Ammon's horn (tissue), 1 donor: Measurements from ENCODE around the gene OSBP2.
A peak's percentile ranks its signal among the peaks of the same experiment; 100 is the strongest.
"Not testable (repeated sequence)": the region's sequence is repeated elsewhere in the genome, so short reads cannot be mapped to it uniquely, and the experiment has no call there.

Experiments used
- DNase-seq: peaks from one replicate; pipeline ENCODE4 v3.0.0-alpha.2; 2016; ENCODE audit warnings: low spot score

Gene OSBP2

GRCh38 chr22:30718938-30719337 is 24.3 kb downstream of the OSBP2 start:
- no peak for DNase-seq

GRCh38 chr22:30720263-30720837 is 25.7 kb downstream of the OSBP2 start:
- no peak for DNase-seq

DNA sequence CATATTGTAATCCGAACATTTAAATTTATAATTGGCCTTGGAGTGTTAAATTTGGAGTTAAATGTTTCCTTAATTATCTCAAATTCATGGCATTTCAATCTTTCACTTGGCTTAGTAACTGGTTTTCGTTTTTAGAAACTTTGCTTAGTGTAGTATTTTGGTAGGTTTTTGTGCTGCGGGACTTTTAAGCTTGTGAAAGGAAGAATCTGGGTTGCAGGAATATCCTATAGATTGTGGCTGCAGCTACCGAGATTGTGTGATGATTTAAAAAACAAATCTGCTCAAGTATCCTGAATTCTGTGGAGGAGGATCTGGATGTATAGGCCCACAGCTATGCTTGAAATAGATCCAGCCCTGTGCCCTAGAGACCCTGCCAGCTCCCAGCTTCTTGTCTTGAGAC is 27.1 kb downstream of the OSBP2 start:
- no peak for DNase-seq

DNA sequence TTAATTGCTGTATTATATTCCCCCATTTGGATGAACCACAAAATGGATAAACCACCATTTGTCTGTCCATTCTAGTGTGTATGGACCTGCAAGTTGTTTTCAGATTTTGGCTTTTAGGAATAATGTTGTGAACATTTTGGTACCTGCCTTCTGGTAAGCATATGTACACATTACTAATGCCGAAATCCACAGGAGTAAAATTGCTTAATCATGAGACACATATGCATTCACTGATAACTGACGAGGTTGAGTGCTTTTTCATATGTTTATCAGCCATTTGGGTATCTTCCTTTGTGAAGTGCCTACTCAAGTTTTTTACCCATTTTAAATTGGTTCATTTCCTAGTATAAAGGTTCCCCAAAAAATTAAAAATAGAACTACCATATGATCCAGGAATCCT is 34.2 kb downstream of the OSBP2 start:
- DNase-seq: no peak

DNA sequence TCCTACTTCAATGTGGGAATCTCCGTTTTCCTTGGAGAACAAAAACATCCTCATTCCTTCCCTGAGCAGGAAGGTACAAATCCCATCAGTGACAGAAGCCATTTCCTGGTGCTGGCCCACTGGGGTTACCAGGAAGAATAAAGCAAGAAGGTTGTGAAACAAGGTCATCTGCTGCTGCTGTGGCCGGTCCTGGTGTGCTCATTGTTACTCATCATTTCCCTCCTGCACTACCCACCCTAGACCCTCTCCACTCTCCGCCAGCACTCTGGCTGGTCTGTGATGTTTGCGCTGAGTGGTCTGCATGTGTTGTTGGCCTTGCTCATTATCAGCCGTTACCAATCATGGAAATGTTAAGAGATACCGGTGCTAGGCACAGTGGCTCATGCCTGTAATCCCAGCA is 37.0 kb downstream of the OSBP2 start:
- no peak for DNase-seq

GRCh38 chr22:30732426-30732825 is 37.8 kb downstream of the OSBP2 start:
- no peak for DNase-seq

DNA sequence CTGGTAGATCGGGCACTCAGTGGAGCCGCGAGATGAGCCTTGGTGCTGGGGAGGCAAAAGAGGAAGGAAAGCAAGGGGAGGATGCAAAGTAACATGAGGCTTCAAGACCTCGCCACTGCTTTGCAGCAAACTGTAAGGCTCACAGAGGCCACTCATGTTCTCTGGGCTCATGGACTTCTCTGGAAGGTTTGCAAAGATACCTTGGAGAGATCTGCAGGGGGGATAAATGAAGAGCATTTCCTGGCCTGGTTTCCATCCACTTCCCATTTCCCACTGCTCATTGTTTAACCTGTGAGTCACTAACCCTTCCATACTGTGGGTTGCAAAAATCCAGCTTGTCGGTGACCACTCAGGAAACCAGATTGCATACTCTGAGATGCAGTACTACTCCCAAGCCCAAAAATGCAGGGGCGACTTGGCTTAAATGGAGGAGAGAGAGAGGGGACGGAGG is 38.5 kb downstream of the OSBP2 start:
- DNase-seq: no peak

- DNase-seq: not testable (repeated sequence)
These were observed 45.3 kb downstream of the OSBP2 start for GRCh38 chr22:30740007-30740406.

DNA sequence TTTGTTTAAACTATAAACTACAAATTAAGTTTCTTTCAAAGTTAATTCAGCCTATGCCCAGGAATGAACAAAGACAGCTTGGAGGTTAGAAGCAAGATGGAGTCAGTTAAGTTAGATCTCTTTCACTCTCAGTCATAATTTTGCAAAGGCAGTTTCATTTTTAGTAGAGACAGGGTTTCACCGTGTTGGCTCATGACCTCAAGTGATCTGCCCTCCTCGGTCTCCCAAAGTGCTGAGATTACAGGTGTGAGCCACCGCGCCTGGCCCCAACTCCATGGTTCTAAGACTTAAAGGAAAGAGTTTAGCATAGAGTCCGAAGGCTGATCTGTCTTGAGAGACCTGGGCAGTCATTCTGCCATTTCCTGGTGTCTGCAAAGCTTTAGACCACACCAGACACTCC is 45.8 kb downstream of the OSBP2 start:
- not testable (repeated sequence) for DNase-seq

DNA sequence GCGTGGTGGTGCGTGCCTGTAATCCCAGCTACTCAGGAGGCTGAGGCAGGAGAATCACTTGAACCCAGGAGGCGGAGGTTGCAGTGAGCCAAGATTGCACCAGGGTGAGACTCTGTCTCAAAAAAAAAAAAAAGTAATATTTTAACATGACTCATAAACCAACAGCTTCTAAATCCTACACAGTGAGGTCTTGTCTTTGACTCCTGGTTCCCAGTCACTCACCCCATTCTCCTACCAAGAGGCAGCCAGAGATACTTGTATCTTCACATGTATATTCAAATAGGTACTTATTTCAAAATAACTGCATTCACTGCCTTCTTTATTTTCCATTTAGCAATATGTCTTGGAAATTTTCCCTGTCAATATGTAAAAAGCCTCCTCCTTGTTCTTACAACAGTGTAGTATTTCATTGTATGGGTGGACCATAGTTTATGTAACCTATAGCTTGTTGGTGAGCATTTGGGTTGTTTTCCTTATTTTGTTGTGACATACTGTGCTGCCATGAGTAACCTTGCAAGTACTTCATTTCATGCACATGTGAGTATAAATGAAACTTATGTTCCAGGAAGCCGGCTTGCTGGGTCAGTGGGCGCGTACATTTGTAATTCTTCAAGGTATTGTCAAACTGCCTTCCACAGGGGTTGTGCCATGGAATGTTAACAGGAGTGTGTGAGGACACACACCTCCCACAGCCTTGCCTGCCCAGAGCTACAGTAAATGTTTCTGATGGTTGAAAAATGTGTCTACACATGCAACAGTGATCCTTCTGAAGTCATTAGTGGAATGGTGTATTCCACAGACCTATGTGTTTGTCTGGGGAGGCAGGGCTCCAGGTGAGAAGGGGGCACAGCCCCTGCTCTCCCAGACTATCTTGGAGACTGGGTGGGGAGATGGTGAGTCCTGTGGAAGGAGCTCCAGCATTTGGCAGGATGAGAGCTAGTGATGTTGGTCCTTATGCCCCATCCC is 47.9 kb downstream of the OSBP2 start:
- DNase-seq: no peak

- DNase-seq: no peak
These were observed 48.8 kb downstream of the OSBP2 start for GRCh38 chr22:30743257-30744020.

GRCh38 chr22:30744224-30744623 is 49.5 kb downstream of the OSBP2 start:
- no peak for DNase-seq

- DNase-seq: no peak
These were observed 52.8 kb downstream of the OSBP2 start for GRCh38 chr22:30747493-30747892.

DNA sequence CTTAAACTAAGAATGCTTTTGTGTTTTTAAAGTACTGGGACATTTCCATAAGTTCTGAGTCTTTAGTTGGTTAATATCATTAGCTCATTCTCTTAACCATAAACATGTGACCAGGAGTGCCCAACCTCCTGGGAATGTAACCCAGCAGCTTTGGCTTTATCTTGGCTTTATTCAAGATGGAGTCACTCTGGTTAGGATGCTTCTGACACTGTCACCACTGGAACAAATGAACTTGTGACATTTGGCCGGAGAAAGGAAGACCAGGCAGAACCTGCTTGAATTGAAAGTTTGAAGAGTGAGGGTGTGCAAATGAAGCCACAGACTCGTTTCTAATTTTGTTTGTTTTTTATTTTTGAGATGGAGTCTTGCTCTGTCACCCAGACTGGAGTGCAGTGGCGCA is 54.6 kb downstream of the OSBP2 start:
- DNase-seq: no peak

GRCh38 chr22:30749849-30750248 is 55.2 kb downstream of the OSBP2 start:
- no peak for DNase-seq

DNA sequence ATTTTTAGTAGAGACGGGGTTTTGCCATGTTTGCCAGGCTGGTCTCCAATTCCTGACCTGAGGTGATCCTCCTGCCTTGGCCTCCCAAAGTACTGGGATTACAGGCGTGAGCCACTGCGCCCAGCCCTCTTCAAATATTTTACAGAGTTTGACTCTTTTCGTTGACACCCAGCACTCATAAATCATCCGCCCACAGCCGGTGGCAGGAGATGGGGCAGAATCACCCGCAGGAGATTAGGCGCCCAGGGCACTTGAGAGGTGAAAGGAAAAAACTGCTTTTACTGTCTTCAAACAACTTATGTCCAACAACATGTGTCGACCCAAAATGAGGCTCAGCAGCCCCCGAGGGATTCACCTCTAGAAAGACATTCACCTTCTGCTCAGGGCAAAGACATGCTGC is 56.9 kb downstream of the OSBP2 start:
- DNase-seq: no peak

DNA sequence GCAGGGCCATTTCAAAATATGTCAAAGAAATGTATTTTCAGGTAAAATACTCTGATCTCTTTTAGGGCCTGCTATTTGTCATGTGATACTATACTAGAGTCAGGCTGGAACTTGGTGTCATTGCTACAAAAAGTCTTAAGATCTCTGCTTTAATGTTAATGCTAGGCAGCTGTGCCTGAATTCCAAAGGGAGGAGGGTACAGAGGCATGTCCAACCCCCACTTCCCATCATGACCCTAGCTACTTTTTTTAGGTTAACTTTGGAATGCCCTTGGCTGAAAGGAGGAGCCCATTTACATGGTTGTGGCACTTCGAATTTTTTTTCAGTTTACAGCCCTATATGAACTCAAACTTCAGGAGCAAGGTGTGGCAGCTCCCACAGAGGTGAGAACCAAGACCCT is 58.1 kb downstream of the OSBP2 start:
- no peak for DNase-seq

DNA sequence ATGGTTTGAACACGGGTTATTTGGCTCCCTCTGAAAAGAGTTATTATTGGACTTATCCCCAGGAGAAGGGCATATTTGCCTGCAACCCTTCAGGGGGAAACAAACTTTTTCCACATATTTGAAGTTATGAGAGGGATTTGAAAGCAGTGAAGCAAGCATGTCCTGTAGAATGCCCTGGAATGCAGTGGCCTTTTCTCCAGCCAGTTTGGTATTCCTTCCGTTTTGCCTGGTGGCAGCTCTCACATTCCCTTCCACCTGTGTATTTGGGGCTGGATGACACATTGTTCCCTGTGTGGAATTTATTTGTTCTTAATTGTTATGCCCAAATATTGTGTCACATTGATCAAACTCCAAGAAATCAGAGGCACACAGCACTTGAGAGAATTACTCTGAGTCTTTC is 59.0 kb downstream of the OSBP2 start:
- DNase-seq: no peak

GRCh38 chr22:30754521-30754920 is 59.8 kb downstream of the OSBP2 start:
- DNase-seq: no peak

DNA sequence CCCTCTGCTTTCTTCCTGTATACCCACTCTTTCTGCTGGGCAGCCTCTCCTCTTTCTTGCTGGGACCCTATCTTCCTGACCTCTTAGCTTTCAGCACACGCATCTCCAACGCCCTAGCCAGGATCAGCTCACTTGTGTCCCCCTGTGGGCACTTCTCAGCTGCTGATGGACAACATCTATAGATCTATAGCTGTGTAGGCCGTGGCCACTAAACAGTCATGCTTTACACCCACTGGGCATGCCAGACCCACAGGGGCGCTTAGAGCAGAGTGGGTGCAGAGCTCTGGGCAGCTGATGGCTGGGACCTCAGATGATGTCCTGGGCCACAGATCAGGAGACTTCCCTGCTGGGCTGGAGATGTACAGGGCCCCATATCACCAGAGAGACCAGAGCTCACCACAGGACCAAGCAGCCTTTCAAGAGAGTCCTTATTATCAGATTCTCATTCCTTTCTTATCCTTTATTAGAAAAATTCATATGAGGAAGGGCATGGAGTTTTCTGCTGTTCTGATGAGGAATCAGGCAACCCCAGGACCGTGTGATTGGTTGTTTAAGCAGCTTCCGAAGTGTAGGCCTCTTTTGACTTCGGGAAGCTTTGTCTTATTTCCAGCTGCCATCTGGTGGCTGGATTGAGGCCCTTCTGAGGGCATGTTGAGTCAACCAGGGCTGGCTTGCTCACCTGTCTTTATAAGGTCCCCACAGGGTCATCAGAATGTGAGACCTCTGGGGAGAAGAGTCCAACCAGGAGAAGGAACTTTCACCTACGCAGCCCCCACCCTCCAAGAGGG is 60.5 kb downstream of the OSBP2 start:
- peak; percentile 75 for DNase-seq

DNA sequence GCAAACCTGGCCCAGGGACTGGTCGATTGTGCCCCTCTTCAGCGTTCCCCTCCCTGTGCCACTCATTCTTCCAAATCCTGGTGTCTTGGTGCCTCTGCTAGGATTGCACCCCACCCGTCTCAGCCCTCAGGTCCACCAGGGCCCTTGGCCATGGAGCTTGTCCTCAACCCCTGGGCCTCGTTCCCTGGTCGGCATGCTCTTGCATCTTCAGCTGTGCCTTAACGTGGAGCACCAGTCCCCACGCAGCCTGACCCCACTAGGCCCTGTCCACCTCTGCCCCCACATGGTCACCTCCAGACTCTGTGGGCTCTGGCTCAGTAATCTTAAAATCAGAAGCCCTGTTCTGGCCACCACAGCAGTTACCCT is 61.1 kb downstream of the OSBP2 start:
- DNase-seq: no peak
